Heart left ventricle (tissue), 13 donors: ENCODE measurements around the gene PRKN.

Experiments used
- POLR2A ChIP-seq, 2 donors: fragments of 450-650 bp; IDR thresholded peaks; one replicate each; pipeline ENCODE4 v1.6.1; 2017; ENCODE audit warnings: antibody characterized with exemption in 2 of 2, mild to moderate bottlenecking in 2 of 2, moderate library complexity in 2 of 2
- TF ChIP-seq, protein P1 (sequence below), 12 donors: fragments of 200-600 bp; sonication (generic) in 4 of 12; IDR thresholded peaks; one replicate each; pipeline versions ENCODE4 v1.5.0 to v1.8.0; 2018 to 2022; ENCODE audit warnings: antibody characterized with exemption in 12 of 12, mild to moderate bottlenecking in 5 of 12
- donor health status: ischemic (EF 13 %, LVEDD 7.1; RV severe dilation, severe dysfunction).
- donor health status: DM: no; HTN: yes; CAD: no.
- donor health status: DM: no; HTN: no; CAD: no.
- donor health status: ischemic (EF 25% LVEDD 6.9; RV normal size, moderate dysfunction).
- donor health status: ischemic (EF 25% LVEDD 5.7; RV mildly dilated, moderate dysfunction).
- donor health status: ischemic (EF 35%, LVEDD 5.7; RV mildly dilated, moderate dysfunction).
- donor health status: nonischemic (EF 11% LVEDD 7.7; RV severe dilation, severe dysfunction).
- donor health status: DM: yes; HTN: yes; CAD: no.
- donor health status: PGD.
- donor health status: ischemic (EF 29% LVEDD 5.4; RV normal size, mild dysfunction).
- donor health status: nonischemic (EF 23%, LVEDD 6.1; RV moderate dilation, normal function).

DNA sequence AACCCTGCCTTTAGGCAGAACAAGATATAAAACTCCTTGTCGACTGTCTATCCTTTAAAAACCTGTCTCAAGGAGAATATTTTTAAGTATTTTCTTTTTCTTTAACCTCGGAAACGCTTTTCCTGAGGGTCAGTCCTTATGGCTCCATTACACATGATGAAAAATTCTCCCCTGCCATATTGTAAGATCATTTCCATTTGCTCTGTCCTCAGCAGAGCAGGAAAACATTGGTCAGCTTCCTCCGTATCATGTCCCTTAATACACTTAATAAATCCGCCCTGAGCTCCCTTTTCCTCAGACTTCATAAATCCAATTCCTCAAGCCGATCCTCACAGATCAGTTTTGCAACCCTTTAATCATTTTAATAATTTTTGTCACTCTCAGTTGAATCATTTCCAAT is 1219.2 kb downstream of the PRKN start:
- TF ChIP-seq POLR2A (IDR thresholded peaks at IDR 0.05), result no peak
- TF ChIP-seq, protein P1, sequence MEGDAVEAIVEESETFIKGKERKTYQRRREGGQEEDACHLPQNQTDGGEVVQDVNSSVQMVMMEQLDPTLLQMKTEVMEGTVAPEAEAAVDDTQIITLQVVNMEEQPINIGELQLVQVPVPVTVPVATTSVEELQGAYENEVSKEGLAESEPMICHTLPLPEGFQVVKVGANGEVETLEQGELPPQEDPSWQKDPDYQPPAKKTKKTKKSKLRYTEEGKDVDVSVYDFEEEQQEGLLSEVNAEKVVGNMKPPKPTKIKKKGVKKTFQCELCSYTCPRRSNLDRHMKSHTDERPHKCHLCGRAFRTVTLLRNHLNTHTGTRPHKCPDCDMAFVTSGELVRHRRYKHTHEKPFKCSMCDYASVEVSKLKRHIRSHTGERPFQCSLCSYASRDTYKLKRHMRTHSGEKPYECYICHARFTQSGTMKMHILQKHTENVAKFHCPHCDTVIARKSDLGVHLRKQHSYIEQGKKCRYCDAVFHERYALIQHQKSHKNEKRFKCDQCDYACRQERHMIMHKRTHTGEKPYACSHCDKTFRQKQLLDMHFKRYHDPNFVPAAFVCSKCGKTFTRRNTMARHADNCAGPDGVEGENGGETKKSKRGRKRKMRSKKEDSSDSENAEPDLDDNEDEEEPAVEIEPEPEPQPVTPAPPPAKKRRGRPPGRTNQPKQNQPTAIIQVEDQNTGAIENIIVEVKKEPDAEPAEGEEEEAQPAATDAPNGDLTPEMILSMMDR (IDR thresholded peaks at IDR 0.05), result no peak
